Activated CD8-positive, alpha-beta T cell treated with anti-CD3 and anti-CD28 coated beads, Interleukin-2, amount 10 ng/mL, durations not matched to agents 7 days and 5 days (primary cell): ENCODE measurements around the gene DNAJC11. TPM values are rescaled to one million over a fixed set of nuclear protein-coding genes. Genes with fewer than 3 reads are reported as not detected.

Experiments
- ATAC-seq: fragments of 150-1000 bp; cut with Tn5 transposase; one replicate; pipeline ENCODE4 v1.10.0; 2021; ENCODE audit warnings: moderate library complexity
- CTCF ChIA-PET: fragments of 350-600 bp; sonication (Branson Sonifier 250); formaldehyde crosslinking; loops from one replicate; lab custom pipeline; 2021; ENCODE audit warnings: antibody characterized with exemption; lab: Charles Lee
- POLR2A ChIA-PET: fragments of 350-600 bp; sonication (Branson Sonifier 250); formaldehyde crosslinking; loops from one replicate; lab custom pipeline; 2021; ENCODE audit warnings: antibody characterized with exemption; lab: Charles Lee
- DNase-seq: peaks from one replicate; pipeline ENCODE4 v3.0.0-alpha.2; 2020
- H3K27ac Mint-ChIP-seq: one replicate; pipeline ENCODE4 v1.8.0; 2021; ENCODE audit warnings: mild to moderate bottlenecking, mixed read lengths
- H3K27me3 Mint-ChIP-seq: one replicate; pipeline ENCODE4 v1.8.0; 2021; ENCODE audit warnings: low read depth, mixed read lengths
- H3K36me3 Mint-ChIP-seq: one replicate; pipeline ENCODE4 v1.8.0; 2021; ENCODE audit warnings: low read depth, mixed read lengths
- H3K4me1 Mint-ChIP-seq: one replicate; pipeline ENCODE4 v1.8.0; 2021; ENCODE audit warnings: low read depth, mixed read lengths
- H3K4me3 Mint-ChIP-seq: one replicate; pipeline ENCODE4 v1.8.0; 2021; ENCODE audit warnings: mild to moderate bottlenecking, mixed read lengths
- H3K9me3 Mint-ChIP-seq: one replicate; pipeline ENCODE4 v1.8.0; 2022; ENCODE audit warnings: mixed read lengths; ENCODE audit not compliant: insufficient read depth
- total RNA-seq, 2 experiments: library from RNA; stranded (reverse); gene quantifications; one replicate each; pipeline ENCODE4 v1.2.3, GENCODE V29; 2021

The DNAJC11 gene
- total RNA-seq, 2 experiments from 2014 or later = 47.2 to 48.8 TPM

DNA sequence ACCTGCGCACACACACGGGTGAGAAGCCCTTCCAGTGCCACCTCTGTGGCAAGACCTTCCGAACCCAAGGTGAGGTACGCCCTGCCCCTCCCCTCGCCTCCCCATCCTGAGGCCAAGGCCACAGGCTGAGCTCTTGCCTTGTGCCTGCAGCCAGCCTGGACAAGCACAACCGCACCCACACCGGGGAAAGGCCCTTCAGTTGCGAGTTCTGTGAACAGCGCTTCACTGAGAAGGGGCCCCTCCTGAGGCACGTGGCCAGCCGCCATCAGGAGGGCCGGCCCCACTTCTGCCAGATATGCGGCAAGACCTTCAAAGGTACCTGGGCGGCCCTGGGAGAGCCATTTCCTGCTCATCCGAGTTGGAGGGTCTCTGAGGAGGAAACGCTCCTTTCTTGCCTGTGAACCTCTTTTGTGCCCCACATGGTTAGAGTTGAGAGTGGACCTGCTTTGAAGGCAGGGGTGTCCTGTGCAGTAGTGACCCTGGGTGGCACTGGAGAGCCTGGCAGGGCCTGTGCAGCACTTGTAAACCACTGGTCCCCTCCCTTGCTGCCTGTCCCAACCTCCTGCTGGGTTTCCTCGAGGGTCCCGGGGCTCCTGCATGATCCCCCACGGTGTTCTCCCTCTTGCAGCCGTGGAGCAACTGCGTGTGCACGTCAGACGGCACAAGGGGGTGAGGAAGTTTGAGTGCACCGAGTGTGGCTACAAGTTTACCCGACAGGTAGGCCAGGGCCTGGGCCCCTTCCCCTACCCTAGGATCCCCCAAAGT, 113.3 kb downstream of the DNAJC11 start:
- Mint-ChIP-seq H3K4me1 (peaks cover 39% of the 10 kb centered on the region), H3K27ac (peak overlapping the region; percentile 55), H3K36me3 (peaks cover 32% of the 10 kb centered on the region), H3K4me3 (no peak overlapping the region), H3K27me3 (no peaks in the 10 kb centered on the region), H3K9me3 (no peaks in the 10 kb centered on the region)
- DNase-seq (no peak), ATAC-seq (no peak)
- ChIA-PET CTCF (interaction anchor here (1.2 kb wide), 1 partner anchor 10 kb away, joined by 3 read pairs; no protein-coding TSS in a partner anchor), POLR2A (no interaction called here)

DNA sequence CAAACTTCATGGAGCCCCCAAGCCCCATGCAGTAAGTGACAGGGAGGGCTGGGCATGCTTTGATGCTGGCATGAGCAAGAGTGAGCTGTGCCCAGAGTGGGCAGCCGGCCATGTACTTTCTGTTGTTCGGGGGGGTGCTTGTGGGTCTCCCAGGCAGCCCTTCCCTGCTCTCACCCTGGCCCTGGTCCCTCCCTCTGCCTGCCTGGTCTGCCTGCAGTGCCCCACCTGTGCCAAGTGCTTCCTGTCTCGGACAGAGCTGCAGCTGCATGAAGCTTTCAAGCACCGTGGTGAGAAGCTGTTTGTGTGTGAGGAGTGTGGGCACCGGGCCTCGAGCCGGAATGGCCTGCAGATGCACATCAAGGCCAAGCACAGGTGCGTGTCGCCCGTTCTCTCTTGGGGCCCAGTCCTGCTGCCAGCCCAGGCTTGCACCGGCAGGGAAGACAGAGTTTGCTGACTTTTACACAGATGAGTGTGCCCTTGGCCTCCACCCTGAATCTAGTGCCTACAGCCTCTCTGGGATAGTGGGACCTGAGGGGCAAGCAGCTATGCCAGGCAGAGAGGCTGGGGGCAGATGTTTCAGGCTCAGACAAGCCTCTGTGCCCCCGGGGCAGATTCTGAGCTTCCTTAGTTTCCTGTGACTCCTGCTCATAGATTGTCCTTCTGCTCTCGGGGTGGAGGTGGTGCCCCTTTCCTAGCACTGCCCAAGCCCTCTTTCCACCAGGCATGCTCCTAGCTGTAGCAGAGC, 114.2 kb downstream of the DNAJC11 start:
- Mint-ChIP-seq H3K27ac (peak overlapping the region; percentile 57), H3K36me3 (peaks cover 29% of the 10 kb centered on the region), H3K4me1 (peaks cover 34% of the 10 kb centered on the region), H3K9me3 (no peaks in the 10 kb centered on the region), H3K4me3 (no peak overlapping the region), H3K27me3 (no peaks in the 10 kb centered on the region)
- ATAC-seq = no peak
- CTCF ChIA-PET = no interaction called here
- POLR2A ChIA-PET = interaction anchor here (0.9 kb wide), 1 partner anchor 12 kb away, joined by 3 read pairs; no protein-coding TSS in a partner anchor
- DNase-seq = no peak

DNA sequence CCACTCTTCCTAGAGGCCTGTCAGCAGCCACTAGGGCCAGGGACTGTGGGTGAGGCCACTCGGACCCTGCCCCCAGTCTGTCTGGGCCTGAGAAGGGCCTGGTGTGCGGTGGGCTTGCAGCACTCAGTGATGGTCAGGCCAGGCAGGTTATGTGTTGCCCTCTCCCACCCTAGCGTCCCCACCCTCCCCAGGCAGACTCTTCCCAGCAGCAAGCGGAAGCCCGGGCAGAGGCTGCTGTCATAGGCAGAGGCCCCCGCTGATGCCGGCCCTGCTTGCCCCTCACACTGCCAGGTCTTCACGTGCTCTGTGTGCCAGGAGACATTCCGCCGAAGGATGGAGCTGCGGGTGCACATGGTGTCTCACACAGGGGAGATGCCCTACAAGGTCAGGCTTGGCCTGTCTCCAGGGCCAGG, 115.2 kb downstream of the DNAJC11 start:
- POLR2A ChIA-PET = no interaction called here
- no peaks in the 10 kb centered on the region for H3K9me3 Mint-ChIP-seq
- H3K4me3 Mint-ChIP-seq = no peak overlapping the region
- H3K27me3 Mint-ChIP-seq = no peaks in the 10 kb centered on the region
- CTCF ChIA-PET = no interaction called here
- no peak overlapping the region for H3K27ac Mint-ChIP-seq
- ATAC-seq = no peak
- no peak for DNase-seq
- H3K36me3 Mint-ChIP-seq = peaks cover 33% of the 10 kb centered on the region
- H3K4me1 Mint-ChIP-seq = peaks cover 34% of the 10 kb centered on the region

DNA sequence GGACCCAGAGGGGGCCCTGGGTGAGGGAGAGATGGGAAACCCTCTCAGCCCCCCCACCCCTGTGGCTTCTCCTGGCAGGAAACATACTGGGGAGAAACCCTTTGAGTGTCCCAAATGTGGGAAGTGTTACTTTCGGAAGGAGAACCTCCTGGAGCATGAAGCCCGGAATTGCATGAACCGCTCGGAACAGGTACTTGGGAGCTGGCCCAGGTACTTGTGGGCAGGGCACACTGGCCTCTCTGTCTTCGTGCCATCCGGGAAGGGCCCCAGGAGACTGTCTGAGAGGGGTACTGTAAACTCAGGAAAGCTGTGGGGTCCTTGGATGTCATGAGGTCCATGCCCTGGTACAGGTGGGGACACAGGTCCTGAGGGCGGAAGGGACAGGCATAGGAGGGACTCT, 115.8 kb downstream of the DNAJC11 start:
- DNase-seq (no peak), ATAC-seq (no peak)
- peaks cover 34% of the 10 kb centered on the region for H3K4me1 Mint-ChIP-seq
- no peak overlapping the region for H3K27ac Mint-ChIP-seq
- H3K36me3 Mint-ChIP-seq = peaks cover 33% of the 10 kb centered on the region
- ChIA-PET CTCF (no interaction called here), POLR2A (no interaction called here)
- no peaks in the 10 kb centered on the region for H3K27me3 Mint-ChIP-seq
- H3K9me3 Mint-ChIP-seq = no peaks in the 10 kb centered on the region
- no peak overlapping the region for H3K4me3 Mint-ChIP-seq

DNA sequence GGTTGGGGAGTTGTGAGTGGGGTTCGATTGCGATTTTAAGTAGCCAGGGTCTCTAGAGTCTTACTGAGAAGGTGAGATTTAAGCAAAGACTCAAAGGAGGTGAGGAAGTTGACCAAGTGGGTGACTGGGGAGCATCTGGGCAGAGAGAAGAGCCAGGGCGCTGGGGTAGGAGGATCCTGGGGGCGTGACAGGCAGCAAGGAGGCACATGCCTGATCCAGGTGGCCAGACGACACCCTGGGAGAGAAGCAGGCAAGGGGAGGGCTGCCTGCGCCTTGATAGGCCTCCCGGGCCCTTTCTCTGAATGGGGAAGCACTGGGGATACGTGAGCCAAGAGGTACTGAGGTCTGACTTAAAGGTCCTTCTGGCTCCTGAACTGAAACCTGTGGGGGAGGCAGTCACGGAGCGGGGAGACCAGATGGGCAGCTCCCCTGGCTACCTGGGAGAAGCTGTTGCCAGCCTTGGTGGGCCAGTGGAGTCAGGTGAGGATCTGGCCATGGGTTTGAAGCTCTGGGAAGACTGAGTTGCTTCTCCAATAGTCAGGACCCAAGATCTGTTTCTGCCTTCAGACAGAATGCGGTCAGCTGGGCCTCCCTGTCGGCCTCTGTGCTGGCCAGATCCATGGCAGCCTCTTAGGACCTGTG, 116.4 kb downstream of the DNAJC11 start:
- ChIA-PET CTCF (no interaction called here), POLR2A (no interaction called here)
- no peak for ATAC-seq
- no peak for DNase-seq
- Mint-ChIP-seq H3K27ac (no peak overlapping the region), H3K4me3 (no peak overlapping the region), H3K36me3 (peaks cover 28% of the 10 kb centered on the region), H3K27me3 (no peaks in the 10 kb centered on the region), H3K4me1 (peaks cover 35% of the 10 kb centered on the region), H3K9me3 (no peaks in the 10 kb centered on the region)

Other genes with a start within 250 kb of the DNAJC11 start
- 10 to 100 TPM; 47.7 to 55.8 TPM for gene TNFRSF25, start 235.6 kb downstream of the DNAJC11 start, total RNA-seq
- 1 to 10 TPM; 2.2 to 2.8 TPM for gene PLEKHG5, start 210.1 kb downstream of the DNAJC11 start, total RNA-seq
- gene NOL9, start 147.3 kb downstream of the DNAJC11 start, total RNA-seq = 10 to 100 TPM; 39.8 to 43.6 TPM
- gene TAS1R1, start 146.5 kb downstream of the DNAJC11 start, total RNA-seq = not detected
- gene ZBTB48, start 121.8 kb downstream of the DNAJC11 start, total RNA-seq = 10 to 100 TPM; 36.5 to 41.7 TPM
- 10 to 100 TPM; 22.8 to 23.0 TPM for gene KLHL21, start 98.9 kb downstream of the DNAJC11 start, total RNA-seq
- 10 to 100 TPM; 11.8 to 12.6 TPM for gene PHF13, start 88.1 kb downstream of the DNAJC11 start, total RNA-seq
- 10 to 100 TPM; 19.1 to 20.8 TPM for gene THAP3, start 76.9 kb downstream of the DNAJC11 start, total RNA-seq
- 10 to 100 TPM; 43.3 to 46.0 TPM for gene CAMTA1, start 83.6 kb upstream of the DNAJC11 start, total RNA-seq